K562 (cell line): ENCODE data around the gene ANO7. TPM values are rescaled to one million over a fixed set of nuclear protein-coding genes. Genes with fewer than 3 reads are reported as not detected.

Experiments
- ATAC-seq: fragments of 200-7000 bp; cut with Tn5 transposase; 3 replicates; pipeline ENCODE4 v1.9.1; 2020; ENCODE audit warnings: moderate library complexity
- BruUV-seq: library from RNA; stranded (reverse); fragments of 400-500 nt; replicated peaks from 2 replicates; lab custom pipeline; 2021; lab: Mats Ljungman, UMichigan
- CTCF ChIA-PET: fragments of 300-600 bp; formaldehyde crosslinking; extraction: SDS; loops from one replicate; lab custom pipeline; 2021; ENCODE audit warnings: low intra/inter-chr PET ratio; lab: Yijun Ruan, JAX
- POLR2A ChIA-PET: fragments of 300-600, 350-650 bp; sonication (Branson Sonifier 250); formaldehyde crosslinking; extraction: SDS; loops from one replicate; lab custom pipeline; 2021; ENCODE audit warnings: antibody characterized with exemption, inconsistent platforms; lab: Yijun Ruan, JAX
- DNase-seq, 4 experiments: peaks; one replicate each; pipeline versions ENCODE4 v3.0.0 to v3.0.0-alpha.2; 2011 to 2018; ENCODE audit warnings: low spot score in 3 of 4, mixed read lengths in 3 of 4; ENCODE audit errors: extremely low read depth in 1 of 4
- FAIRE-seq: peaks from 2 replicates; lab custom pipeline; 2011; peaks lifted over from hg19 to GRCh38; lab: Jason Lieb, UNC
- H2AFZ ChIP-seq: 2 replicates; pipeline ENCODE4 v1.6.0; 2011; ENCODE audit warnings: low read depth, low read length, control low read depth, inconsistent platforms
- H3K27ac ChIP-seq: fragments of 200-600 bp; 3 replicates; pipeline ENCODE4 v1.8.0; 2011; ENCODE audit warnings: low read depth, mild to moderate bottlenecking, control low read depth, inconsistent platforms, low read length, moderate library complexity, mixed read lengths; ENCODE audit errors: extremely low read depth
- H3K27me3 ChIP-seq, 2 experiments: fragments of 300-600 bp in 1 of 2; 2 replicates in 1 of 2; 3 replicates in 1 of 2; pipeline versions ENCODE4 v1.6.0 to v1.8.0; 2011; ENCODE audit warnings: inconsistent platforms in 2 of 2, low read length in 2 of 2, mild to moderate bottlenecking in 1 of 2, mixed read lengths in 1 of 2, moderate library complexity in 1 of 2; ENCODE audit not compliant: control insufficient read depth in 2 of 2, insufficient read depth in 2 of 2
- H3K36me3 ChIP-seq: fragments of 300-600 bp; 3 replicates; pipeline ENCODE4 v1.8.0; 2011; ENCODE audit warnings: mild to moderate bottlenecking, low read length, inconsistent platforms; ENCODE audit not compliant: control insufficient read depth, insufficient read depth
- H3K4me1 ChIP-seq, 2 experiments: fragments of 200-600 bp in 1 of 2; replicated peaks in 1 of 2; 2 replicates in 1 of 2; 3 replicates in 1 of 2; pipeline versions ENCODE4 v1.5.1 to v1.8.0; 2011; ENCODE audit warnings: inconsistent platforms in 2 of 2, low read length in 2 of 2, mild to moderate bottlenecking in 1 of 2, mixed read lengths in 1 of 2, moderate library complexity in 1 of 2; ENCODE audit not compliant: control insufficient read depth in 2 of 2, insufficient read depth in 2 of 2
- H3K4me2 ChIP-seq: 2 replicates; pipeline ENCODE4 v1.6.1; 2011; ENCODE audit warnings: low read length, control low read depth, inconsistent platforms, mixed read lengths; ENCODE audit not compliant: insufficient read depth
- H3K4me3 ChIP-seq: fragments of 200-600 bp; sonication (generic), shearing (Covaris generic); 2 replicates; pipeline ENCODE4 v1.5.1; 2016; ENCODE audit warnings: control low read depth, inconsistent platforms
- H3K79me2 ChIP-seq: fragments of 200-600 bp; 3 replicates; pipeline ENCODE4 v1.8.0; 2011; ENCODE audit warnings: low read length, inconsistent platforms; ENCODE audit not compliant: control insufficient read depth, insufficient read depth
- H3K9ac ChIP-seq, 2 experiments: 2 replicates each; pipeline versions ENCODE4 v1.6.0 to v1.6.1; 2011; ENCODE audit warnings: low read depth in 2 of 2, low read length in 2 of 2, control low read depth in 1 of 2, inconsistent platforms in 1 of 2, mild to moderate bottlenecking in 1 of 2, mixed read lengths in 1 of 2; ENCODE audit not compliant: insufficient read depth in 1 of 2
- H3K9me1 ChIP-seq: one replicate; pipeline ENCODE4 v1.6.0; 2011; ENCODE audit warnings: inconsistent platforms, mild to moderate bottlenecking, low read length, moderate library complexity; ENCODE audit not compliant: control insufficient read depth, insufficient read depth
- H3K9me3 ChIP-seq: replicated peaks from 2 replicates; pipeline ENCODE4 v1.5.1; 2011; ENCODE audit warnings: low read depth, low read length, inconsistent platforms; ENCODE audit not compliant: control insufficient read depth, insufficient read depth
- H4K20me1 ChIP-seq: replicated peaks from 2 replicates; pipeline ENCODE4 v1.6.1; 2011; ENCODE audit warnings: low read length, inconsistent platforms, mixed read lengths; ENCODE audit not compliant: control insufficient read depth, insufficient read depth
- BMI1 ChIP-seq: fragments of 150-350 bp; IDR thresholded peaks from 2 replicates; pipeline ENCODE4 v1.6.1; 2014; ENCODE audit warnings: low read length
- MYBL2 ChIP-seq, 2 experiments: fragments of 450-650 bp in 1 of 2; sonication (generic) in 1 of 2; formaldehyde crosslinking in 1 of 2; IDR thresholded peaks; 2 replicates each; pipeline versions ENCODE4 v1.6.1 to v1.8.1; 2017 to 2022; ENCODE audit warnings: borderline replicate concordance in 1 of 2, inconsistent platforms in 1 of 2, low read depth in 1 of 2, mild to moderate bottlenecking in 1 of 2, missing genetic modification reagents in 1 of 2, moderate library complexity in 1 of 2
- NFIX ChIP-seq: fragments of 250-450 bp; sonication (Bioruptor Pico); IDR thresholded peaks from 2 replicates; pipeline ENCODE4 v1.4.0; 2020; ENCODE audit warnings: low read depth, mild to moderate bottlenecking, moderate library complexity
- NONO ChIP-seq, 2 experiments: fragments of 200-400 bp in 1 of 2; fragments of 450-650 bp in 1 of 2; formaldehyde crosslinking in 1 of 2; IDR thresholded peaks; 2 replicates each; pipeline ENCODE4 v1.6.1; 2017; ENCODE audit warnings: low read depth in 2 of 2, mild to moderate bottlenecking in 2 of 2, moderate library complexity in 2 of 2, low read length in 1 of 2
- NR2C1 ChIP-seq, 2 experiments: fragments of 450-650 bp; IDR thresholded peaks; 2 replicates each; pipeline ENCODE4 v1.6.1; 2017; ENCODE audit warnings: mild to moderate bottlenecking in 2 of 2, antibody characterized with exemption in 1 of 2, inconsistent platforms in 1 of 2, missing compliant biosample characterization in 1 of 2, missing genetic modification characterization in 1 of 2
- PCBP2 ChIP-seq: fragments of 200-400 bp; formaldehyde crosslinking; IDR thresholded peaks from 2 replicates; pipeline ENCODE4 v1.6.1; 2018; ENCODE audit warnings: low read length, low read depth, mild to moderate bottlenecking, moderate library complexity; ENCODE audit not compliant: poor library complexity, severe bottlenecking
- POLR2H ChIP-seq: IDR thresholded peaks from 2 replicates; pipeline ENCODE4 v1.6.1; 2016; ENCODE audit warnings: missing genetic modification characterization, low read depth, mild to moderate bottlenecking, control low read depth, missing compliant biosample characterization, moderate library complexity
- PYGO2 ChIP-seq: fragments of 450-650 bp; IDR thresholded peaks from 2 replicates; pipeline ENCODE4 v1.6.1; 2016; ENCODE audit warnings: mild to moderate bottlenecking, missing genetic modification characterization, moderate library complexity, missing compliant biosample characterization
- RBBP5 ChIP-seq: fragments of 200-600 bp; sonication (generic); IDR thresholded peaks from 2 replicates; pipeline ENCODE4 v1.6.1; 2012; ENCODE audit warnings: borderline replicate concordance, mild to moderate bottlenecking, low read length, control low read depth, inconsistent platforms; ENCODE audit not compliant: insufficient read depth, poor library complexity, severe bottlenecking
- SETDB1 ChIP-seq: IDR thresholded peaks from one replicate; pipeline ENCODE4 v1.6.1; 2012; ENCODE audit warnings: low read length, control low read depth, inconsistent platforms
- YBX1 ChIP-seq: fragments of 450-650 bp; IDR thresholded peaks from 2 replicates; pipeline ENCODE4 v1.7.1; 2016; ENCODE audit warnings: mild to moderate bottlenecking
- ZKSCAN3 ChIP-seq: fragments of 250-450 bp; sonication (Bioruptor Pico); IDR thresholded peaks from 2 replicates; pipeline ENCODE4 v1.4.0; 2020
- ZNF165 ChIP-seq: fragments of 250-450 bp; sonication (Bioruptor Pico); IDR thresholded peaks from 2 replicates; pipeline ENCODE4 v1.4.0; 2020; ENCODE audit warnings: borderline replicate concordance
- WGBS: fragments of 100-300 bp; shearing (Covaris generic); methylation state at CpG from one replicate; pipeline ENCODE4 v1.1.6; 2016; ENCODE audit warnings: low coverage, mixed read lengths; ENCODE audit not compliant: insufficient coverage; ENCODE audit errors: missing lambda C conversion rate; 5-methylcytosine and 5-hydroxymethylcytosine counted together
- in situ Hi-C: fragments of 300-500 bp; cut with MboI; formaldehyde crosslinking; loops from 4 replicates; pipeline ENCODE4 v1.15.0; 2018; ENCODE audit warnings: inconsistent platforms, mixed read lengths
- intact Hi-C: fragments of 100-400 bp; cut with micrococcal nuclease; formaldehyde crosslinking; loops from 2 replicates; pipeline ENCODE4 v1.14.2; 2022
- polyA plus RNA-seq, 8 experiments: library from polyadenylated mRNA; depleted of rRNA in 4 of 8; stranded (reverse) in 5 of 8; unstranded in 3 of 8; fragments of >200 nt; fragmentation: Nextera tagmentation in 2 of 8; fragmentation: Illumina TruSeq in 1 of 8; extraction: Ambion mirVana in 2 of 8; extraction: Trizol in 1 of 8; gene quantifications; 2 replicates each; pipeline versions ENCODE4 v1.2.1 to v1.2.3, GENCODE V29; 2011 to 2014; ENCODE audit warnings: inconsistent platforms in 1 of 8, missing spikeins in 1 of 8
- total RNA-seq, 7 experiments: library from RNA; depleted of rRNA in 6 of 7; stranded (reverse); fragments of >200 nt in 6 of 7; fragmentation: Illumina TruSeq in 2 of 7; extraction: Trizol in 2 of 7; gene quantifications; 2 replicates each; pipeline versions ENCODE4 v1.2.1 to v1.2.3, GENCODE V29; 2011 to 2021; ENCODE audit warnings: low replicate concordance in 1 of 7
- TF ChIP-seq, protein P1 (sequence below), 2 experiments: fragments of 250-450 bp in 1 of 2; fragments of 450-650 bp in 1 of 2; sonication (Bioruptor Pico) in 1 of 2; IDR thresholded peaks; 2 replicates each; pipeline versions ENCODE4 v1.6.1 to v1.8.0; 2016 to 2021; ENCODE audit warnings: mild to moderate bottlenecking in 2 of 2, moderate library complexity in 2 of 2, missing compliant biosample characterization in 1 of 2, missing genetic modification characterization in 1 of 2
- TF ChIP-seq, protein P2 (sequence below): sonication (generic); formaldehyde crosslinking; IDR thresholded peaks from 2 replicates; pipeline ENCODE4 v1.9.0; 2022; ENCODE audit warnings: mild to moderate bottlenecking, missing genetic modification reagents

Gene ANO7
- total and polyA plus RNA-seq, 9 of the 15 experiments (the other 6 are each of a cell fraction or from before 2014, with no cell fraction given), result 0.28 to 5.1 (median 1.1) TPM

DNA sequence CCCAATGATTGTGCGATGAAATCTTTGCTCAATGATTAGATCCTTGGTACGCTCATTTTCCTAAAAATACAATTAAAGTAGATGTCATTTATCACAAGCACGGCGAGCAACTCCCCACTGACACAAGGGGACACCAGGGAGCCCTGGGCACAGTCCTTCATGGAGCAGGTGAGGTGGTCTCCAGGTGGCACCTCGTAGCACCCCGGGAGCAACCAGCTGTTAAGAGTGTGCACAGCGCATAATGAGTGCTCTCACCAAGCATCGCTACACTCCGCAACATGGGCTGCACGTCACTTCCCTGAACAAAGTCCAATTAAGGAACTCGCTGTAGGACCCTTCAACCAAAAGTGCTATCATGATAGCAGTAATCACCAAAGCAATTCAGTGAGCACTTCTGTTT lies 59.8 kb downstream of the ANO7 start:
- POLR2A ChIA-PET, result no interaction called here
- H3K4me3 ChIP-seq, result no peak overlapping the region
- no peaks in the 10 kb centered on the region for H3K79me2 ChIP-seq
- H3K9ac ChIP-seq, result no peak overlapping the region
- no peak overlapping the region for H2AFZ ChIP-seq
- no peak overlapping the region for H3K4me2 ChIP-seq
- no peaks in the 10 kb centered on the region for H3K9me3 ChIP-seq
- WGBS, result 95% methylated on average over 11 of the region's 11 CpGs
- TF ChIP-seq YBX1 (no peak), NFIX (CRISPR knock-in tag) (no peak), ZNF165 (CRISPR knock-in tag) (no peak), POLR2H (tag) (no peak), PCBP2 (no peak), MYBL2 (IDR thresholded peaks at IDR 0.05; ENCODE audit: low read depth) (no peak), MYBL2 (CRISPR knock-in tag; IDR thresholded peaks at IDR 0.05; ENCODE audit: borderline replicate concordance) (no peak), BMI1 (no peak), RBBP5 (no peak), NONO (IDR thresholded peaks at IDR 0.05; ENCODE audit: low read depth in 2 of 2, low read length in 1 of 2) (no peak), ZKSCAN3 (CRISPR knock-in tag) (no peak), PYGO2 (no peak), NR2C1 (IDR thresholded peaks at IDR 0.05) (no peak), NR2C1 (tag; IDR thresholded peaks at IDR 0.05) (no peak), SETDB1 (no peak)
- TF ChIP-seq, protein P1, sequence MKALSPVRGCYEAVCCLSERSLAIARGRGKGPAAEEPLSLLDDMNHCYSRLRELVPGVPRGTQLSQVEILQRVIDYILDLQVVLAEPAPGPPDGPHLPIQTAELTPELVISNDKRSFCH (CRISPR knock-in tag; IDR thresholded peaks at IDR 0.05), result no peak
- TF ChIP-seq, protein P1 (tag; IDR thresholded peaks at IDR 0.05), result no peak
- TF ChIP-seq, protein P2, sequence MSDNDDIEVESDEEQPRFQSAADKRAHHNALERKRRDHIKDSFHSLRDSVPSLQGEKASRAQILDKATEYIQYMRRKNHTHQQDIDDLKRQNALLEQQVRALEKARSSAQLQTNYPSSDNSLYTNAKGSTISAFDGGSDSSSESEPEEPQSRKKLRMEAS (CRISPR knock-in tag), result no peak
- TF ChIP-seq, all 486 proteins: peak for 0
- in situ Hi-C loops (no loop called here), intact Hi-C loops (no loop called here)
- Histone ChIP-seq H3K27me3 (no peaks in the 10 kb centered on the region), H3K4me1 (no peaks in the 10 kb centered on the region; a peak in 1 of 5 replicates), H3K27ac (no peak overlapping the region), H3K36me3 (peaks cover 94% of the 10 kb centered on the region; the same call in 2 of the 3 replicates), H3K9me1 (no peaks in the 10 kb centered on the region), H4K20me1 (no peaks in the 10 kb centered on the region)
- CTCF ChIA-PET, result no interaction called here
- ATAC-seq (no peak), DNase-seq (no peak), FAIRE-seq (no peak)
- no TSS peak for BruUV-seq
